HG03571 (cell line): ENCODE data around the gene ELAVL2.

Experiments used
- ATAC-seq: cut with Tn5 transposase; IDR thresholded peaks from one replicate; pipeline ENCODE4 v1.9.1; 2021; ENCODE audit not compliant: unreplicated experiment

Gene ELAVL2

GRCh38 chr9:23771746-23772384 is 54.2 kb downstream of the ELAVL2 start:
- no peak for ATAC-seq

- no peak for ATAC-seq
Measured at GRCh38 chr9:23769307-23769935, 56.6 kb downstream of the ELAVL2 start.

GRCh38 chr9:23768861-23769260 is 57.2 kb downstream of the ELAVL2 start:
- ATAC-seq: no peak

- no peak for ATAC-seq
Measured at GRCh38 chr9:23766613-23767012, 59.4 kb downstream of the ELAVL2 start.

GRCh38 chr9:23765561-23765960 is 60.5 kb downstream of the ELAVL2 start:
- ATAC-seq: no peak

GRCh38 chr9:23764219-23764618 is 61.8 kb downstream of the ELAVL2 start:
- ATAC-seq: no peak

- ATAC-seq: no peak
Measured at GRCh38 chr9:23754551-23754950, 71.5 kb downstream of the ELAVL2 start.

- ATAC-seq: no peak
Measured at GRCh38 chr9:23752859-23753258, 73.2 kb downstream of the ELAVL2 start.

- no peak for ATAC-seq
Measured at GRCh38 chr9:23751633-23752032, 74.4 kb downstream of the ELAVL2 start.

- no peak for ATAC-seq
Measured at GRCh38 chr9:23750808-23751207, 75.2 kb downstream of the ELAVL2 start.

GRCh38 chr9:23747088-23748075 is 78.7 kb downstream of the ELAVL2 start:
- ATAC-seq: no peak

- no peak for ATAC-seq
Measured at GRCh38 chr9:23746317-23746716, 79.7 kb downstream of the ELAVL2 start.

- no peak for ATAC-seq
Measured at GRCh38 chr9:23743036-23743435, 83.0 kb downstream of the ELAVL2 start.

- no peak for ATAC-seq
Measured at GRCh38 chr9:23741351-23741750, 84.7 kb downstream of the ELAVL2 start.

- ATAC-seq: no peak
Measured at GRCh38 chr9:23740531-23740930, 85.5 kb downstream of the ELAVL2 start.

- no peak for ATAC-seq
Measured at GRCh38 chr9:23739753-23740152, 86.3 kb downstream of the ELAVL2 start.

GRCh38 chr9:23736293-23736692 is 89.7 kb downstream of the ELAVL2 start:
- no peak for ATAC-seq

GRCh38 chr9:23733495-23734078 is 92.5 kb downstream of the ELAVL2 start:
- no peak for ATAC-seq

- ATAC-seq: no peak
Measured at GRCh38 chr9:23731353-23731752, 94.7 kb downstream of the ELAVL2 start.

- ATAC-seq: no peak
Measured at GRCh38 chr9:23730364-23730763, 95.7 kb downstream of the ELAVL2 start.

GRCh38 chr9:23728736-23729135 is 97.3 kb downstream of the ELAVL2 start:
- ATAC-seq: no peak
